HK-2 (cell line): Measurements from ENCODE around the gene UBE3C.
A peak's percentile ranks its signal among the peaks of the same experiment; 100 is the strongest.
"Not testable (repeated sequence)": the region's sequence is repeated elsewhere in the genome, so short reads cannot be mapped to it uniquely, and the experiment has no call there.

Experiments used
- DNase-seq: peaks from one replicate; pipeline ENCODE4 v3.0.0-alpha.2; 2018; ENCODE audit not compliant: unreplicated experiment

The UBE3C gene

DNA sequence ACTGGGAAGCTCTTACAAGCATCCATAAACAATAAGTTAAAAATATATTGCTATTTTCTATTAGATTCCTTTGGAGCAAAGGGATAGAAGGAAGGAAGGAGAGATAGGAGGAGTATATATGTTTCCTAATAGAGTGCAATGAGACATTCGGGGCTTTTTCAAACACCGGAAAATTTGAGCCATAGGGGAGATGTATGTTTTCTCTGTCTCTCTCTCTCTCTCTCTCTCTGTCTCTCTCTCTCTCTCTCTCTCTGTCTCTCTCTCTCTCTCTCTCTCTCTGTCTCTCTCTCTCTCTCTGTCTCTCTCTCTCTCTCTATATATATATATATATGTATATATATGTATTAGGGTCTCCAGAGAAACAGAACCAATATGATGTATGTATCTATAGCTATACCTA is 7.9 kb upstream of the UBE3C start:
- DNase-seq = not testable (repeated sequence)

- DNase-seq = no peak
Measured at GRCh38 chr7:157132796-157133195, 5.9 kb upstream of the UBE3C start.

GRCh38 chr7:157133304-157133703 is 5.4 kb upstream of the UBE3C start:
- DNase-seq = no peak

DNA sequence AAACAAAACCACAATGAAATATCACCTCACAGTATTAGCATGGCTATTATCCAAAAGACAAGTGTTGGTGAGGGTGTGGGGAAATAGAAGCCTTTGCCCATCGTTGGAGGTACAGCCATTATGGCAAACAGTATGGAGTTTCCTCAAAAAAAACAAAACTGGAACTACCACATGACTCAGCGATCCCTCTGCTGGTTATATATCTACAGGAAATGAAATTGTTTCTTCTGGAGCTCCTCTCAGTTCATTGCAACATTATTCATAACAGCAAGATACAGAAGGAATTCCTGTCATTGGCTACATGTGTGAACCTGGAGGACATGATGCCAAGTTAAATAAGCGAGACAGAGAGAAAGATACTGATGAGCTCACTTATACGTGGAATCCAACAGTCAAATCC is 2.4 kb upstream of the UBE3C start:
- no peak for DNase-seq

DNA sequence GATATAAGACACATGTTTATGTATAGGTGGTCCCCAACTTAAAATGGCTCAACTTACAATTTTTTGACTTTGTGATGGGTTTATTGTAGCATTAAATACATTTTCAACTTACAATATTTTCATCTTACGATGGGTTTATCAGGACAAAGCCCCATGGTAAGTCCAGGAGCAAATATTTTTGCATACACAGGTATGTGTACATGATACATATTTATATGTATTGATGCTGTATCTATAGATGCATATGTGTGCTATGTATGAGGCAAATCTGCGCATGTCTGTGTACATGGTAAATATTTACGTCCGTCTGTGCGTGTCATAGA is 664 bp upstream of the UBE3C start:
- DNase-seq = no peak

DNA sequence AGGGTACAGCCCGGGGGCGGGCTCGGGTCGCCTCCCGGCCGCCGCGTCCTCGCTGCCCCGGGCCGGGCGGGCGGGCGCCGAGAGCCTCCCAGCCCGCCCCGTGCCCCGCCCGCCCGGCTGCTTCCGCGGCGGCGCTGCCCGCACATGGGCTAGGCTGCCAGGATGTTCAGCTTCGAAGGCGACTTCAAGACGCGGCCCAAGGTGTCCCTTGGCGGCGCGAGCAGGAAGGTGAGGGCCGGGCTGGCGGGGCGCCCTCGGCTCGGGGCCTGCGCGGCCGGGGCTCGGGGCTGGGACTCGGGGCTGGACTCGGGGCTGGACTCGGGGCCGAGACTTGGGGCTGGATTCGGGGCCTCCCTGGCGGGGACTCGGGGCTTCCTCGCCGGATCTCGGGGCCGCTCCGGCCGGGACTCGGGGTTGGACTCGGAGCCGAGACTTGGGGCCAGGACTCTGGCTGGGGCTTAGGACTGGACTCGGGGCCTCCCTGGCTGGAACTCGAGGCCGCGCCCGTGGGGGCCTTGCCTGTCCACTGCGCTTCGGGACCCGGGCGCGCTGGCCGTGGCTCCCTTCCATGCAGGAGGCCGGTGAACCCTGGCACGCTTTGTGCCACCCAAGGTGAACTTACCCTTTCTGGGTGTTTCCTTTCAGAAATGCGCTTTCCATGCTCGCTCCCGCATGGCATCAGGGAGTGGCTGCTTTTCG is 534 bp downstream of the UBE3C start:
- DNase-seq = peak; percentile 33

DNA sequence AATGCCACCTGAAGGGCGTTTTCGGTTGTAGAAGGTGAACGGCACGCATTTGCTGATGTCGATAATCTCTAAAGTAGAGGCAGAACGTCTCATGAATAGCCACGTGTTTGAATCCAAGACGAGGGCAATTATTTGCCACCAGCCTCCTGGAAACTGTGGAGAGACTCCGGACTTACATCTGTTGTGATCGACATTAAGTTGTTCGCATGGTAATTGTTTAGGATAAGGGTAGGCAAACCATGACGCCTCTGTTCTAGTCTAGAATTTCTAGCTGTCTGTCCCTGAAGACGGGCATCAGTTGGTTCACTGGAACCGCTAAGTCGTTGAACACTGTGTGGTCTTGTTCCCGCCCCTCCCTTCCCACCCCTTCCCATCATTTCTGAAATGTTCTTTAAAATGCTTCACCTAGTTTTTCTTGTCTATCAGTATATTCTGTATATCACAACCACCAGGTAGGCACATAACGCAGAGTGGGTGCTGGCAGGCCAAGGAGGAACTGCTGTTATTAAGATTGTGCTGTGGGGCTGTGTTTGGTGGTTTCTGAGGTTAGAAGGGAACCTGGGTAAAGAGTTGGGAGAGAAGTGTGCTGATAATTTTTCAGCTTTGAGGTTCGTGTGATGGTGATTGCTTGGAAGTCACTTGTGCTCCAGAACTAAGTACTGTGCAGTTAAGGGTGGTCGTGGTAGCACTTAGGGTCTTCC is 1.2 kb downstream of the UBE3C start:
- DNase-seq = no peak

GRCh38 chr7:157140511-157140905 is 1.8 kb downstream of the UBE3C start:
- no peak for DNase-seq

- DNase-seq = no peak
Measured at GRCh38 chr7:157141525-157142060, 2.9 kb downstream of the UBE3C start.

DNA sequence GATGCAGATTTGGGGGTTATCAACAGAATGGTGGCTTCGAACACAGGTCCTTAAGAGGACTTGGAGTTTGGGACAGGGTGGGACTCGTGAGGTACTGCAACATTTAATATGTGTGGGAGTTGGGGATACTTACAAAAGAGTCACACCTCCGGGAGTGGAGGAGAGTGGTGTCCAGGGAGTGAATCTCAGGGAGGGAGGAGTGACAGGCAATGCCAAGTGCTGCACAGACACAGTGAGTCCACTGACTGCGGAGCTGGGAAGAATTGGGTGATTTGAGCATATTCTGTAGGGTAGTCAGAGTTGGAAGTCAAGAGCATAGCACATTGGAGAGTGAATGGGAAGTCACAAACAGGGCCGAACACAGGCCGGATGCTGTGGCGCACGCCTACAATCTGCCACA is 5.1 kb downstream of the UBE3C start:
- no peak for DNase-seq

DNA sequence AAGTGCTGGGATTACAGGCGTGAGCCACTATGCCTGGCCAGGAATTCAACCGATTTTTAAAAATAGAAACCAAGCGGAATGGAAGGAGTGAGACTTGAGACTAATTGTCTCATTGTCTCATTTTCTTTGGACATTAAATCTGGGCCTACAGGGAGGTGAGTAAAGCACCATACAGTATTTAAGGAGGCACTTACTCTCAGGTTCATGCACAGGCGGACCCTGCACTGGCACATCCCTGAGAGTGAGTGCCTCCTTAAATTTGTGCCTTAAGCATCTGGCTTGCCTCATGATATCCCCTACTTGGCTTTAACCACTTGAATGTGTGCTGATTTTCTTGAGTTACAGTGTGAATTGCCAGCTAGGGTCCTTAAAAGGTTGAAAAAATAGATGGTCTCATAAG is 10.6 kb downstream of the UBE3C start:
- no peak for DNase-seq

GRCh38 chr7:157150882-157151281 is 12.2 kb downstream of the UBE3C start:
- no peak for DNase-seq

DNA sequence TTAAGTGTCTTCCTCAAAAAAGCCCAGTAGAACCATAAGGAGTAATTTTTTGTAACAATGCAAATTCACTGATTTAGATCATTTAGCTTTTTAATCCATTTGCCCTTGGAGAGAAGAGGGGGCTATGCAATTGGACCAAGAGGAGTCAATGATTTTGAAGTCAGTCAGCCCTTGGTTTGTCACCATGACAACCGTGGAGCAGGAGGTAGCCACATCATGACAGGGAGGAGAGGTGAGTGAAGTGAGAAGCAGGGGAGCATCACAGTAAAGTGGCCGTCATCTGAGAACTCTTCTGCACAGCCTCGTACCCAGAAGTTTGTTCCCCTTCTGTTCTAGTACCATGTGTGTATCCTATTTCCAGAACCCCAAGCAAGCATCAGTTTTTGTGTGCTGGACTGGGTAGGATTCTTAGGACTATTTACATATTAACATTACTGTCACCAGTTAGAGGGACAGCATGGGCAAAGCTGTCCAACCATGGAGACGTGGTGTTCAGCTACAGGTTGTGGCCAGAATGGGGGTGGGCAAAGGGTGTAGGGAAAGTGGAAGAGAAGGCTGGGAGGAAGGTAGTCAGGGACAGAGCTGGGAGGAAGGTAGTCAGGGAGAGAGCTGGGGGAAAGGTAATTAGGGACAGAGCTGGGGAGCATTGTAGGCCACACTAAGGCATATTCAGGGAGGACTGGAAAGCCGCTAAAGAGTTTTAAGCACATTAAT is 13.1 kb downstream of the UBE3C start:
- no peak for DNase-seq

DNA sequence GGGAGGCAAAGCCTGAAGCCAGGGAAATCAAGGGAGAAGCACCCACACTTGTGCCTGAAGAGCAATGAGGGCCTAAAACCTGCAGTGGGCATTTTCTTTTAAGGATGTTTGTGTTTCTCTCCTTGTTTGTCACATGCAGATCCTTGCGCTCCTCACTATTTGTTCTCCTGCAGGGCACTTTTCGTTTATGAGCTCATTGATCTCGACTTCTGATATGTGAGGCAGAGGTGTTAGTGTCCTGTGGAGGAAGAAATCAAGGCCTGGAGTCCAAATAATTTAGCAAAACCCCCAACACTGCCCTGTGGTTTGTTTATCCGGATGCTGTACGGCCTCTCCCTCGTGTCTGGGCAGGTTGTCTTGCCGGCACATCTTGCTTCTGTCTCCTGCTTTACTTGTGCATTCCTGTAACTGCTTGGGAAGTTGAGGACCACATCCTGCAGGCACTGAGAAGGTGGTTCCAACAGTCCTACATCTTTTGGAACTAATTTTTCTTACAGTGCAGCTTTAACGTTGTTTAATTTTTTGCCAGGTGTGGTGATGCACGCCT is 13.7 kb downstream of the UBE3C start:
- DNase-seq = no peak

DNA sequence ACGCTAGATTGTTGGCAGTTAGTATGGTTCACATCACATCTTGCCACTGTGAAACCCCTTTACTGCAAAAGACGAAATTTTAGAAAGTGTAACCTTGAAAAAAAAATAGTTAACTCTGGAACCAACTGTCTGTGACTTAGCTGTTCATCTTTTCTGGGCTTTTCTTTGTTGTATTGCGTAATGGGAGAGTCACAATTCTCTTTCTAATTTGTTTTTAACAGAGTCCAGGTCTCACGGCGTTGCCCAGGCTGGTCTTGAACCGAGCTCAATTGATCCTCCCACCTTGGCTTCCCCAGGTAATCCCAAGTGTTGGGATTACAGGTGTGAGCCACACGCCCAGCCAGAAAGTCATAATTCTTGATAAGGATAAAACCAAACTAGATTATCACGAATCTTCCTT is 14.5 kb downstream of the UBE3C start:
- no peak for DNase-seq

- no peak for DNase-seq
Measured at GRCh38 chr7:157155959-157156358, 17.2 kb downstream of the UBE3C start.

DNA sequence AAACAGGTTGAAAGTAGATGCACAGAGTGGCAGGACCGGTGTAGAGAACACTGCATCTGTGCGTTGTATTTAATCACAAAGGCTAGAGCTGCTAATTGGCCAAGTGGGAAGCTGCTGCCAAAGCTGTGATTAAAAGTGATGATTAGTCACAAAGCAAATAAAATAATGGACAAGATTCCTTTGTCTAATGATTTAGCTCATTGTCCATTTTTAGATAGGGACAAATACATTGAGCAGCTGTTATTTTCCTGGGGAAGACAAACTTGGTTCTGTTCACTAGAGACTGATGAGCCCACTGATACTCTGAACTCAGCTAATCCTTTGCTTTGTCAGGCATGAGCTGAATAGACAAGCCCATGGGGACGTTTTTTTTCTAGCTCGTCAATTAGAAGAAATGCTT is 19.7 kb downstream of the UBE3C start:
- no peak for DNase-seq

GRCh38 chr7:157159537-157159936 is 20.8 kb downstream of the UBE3C start:
- DNase-seq = not testable (repeated sequence)

GRCh38 chr7:157160433-157160832 is 21.7 kb downstream of the UBE3C start:
- DNase-seq = no peak

DNA sequence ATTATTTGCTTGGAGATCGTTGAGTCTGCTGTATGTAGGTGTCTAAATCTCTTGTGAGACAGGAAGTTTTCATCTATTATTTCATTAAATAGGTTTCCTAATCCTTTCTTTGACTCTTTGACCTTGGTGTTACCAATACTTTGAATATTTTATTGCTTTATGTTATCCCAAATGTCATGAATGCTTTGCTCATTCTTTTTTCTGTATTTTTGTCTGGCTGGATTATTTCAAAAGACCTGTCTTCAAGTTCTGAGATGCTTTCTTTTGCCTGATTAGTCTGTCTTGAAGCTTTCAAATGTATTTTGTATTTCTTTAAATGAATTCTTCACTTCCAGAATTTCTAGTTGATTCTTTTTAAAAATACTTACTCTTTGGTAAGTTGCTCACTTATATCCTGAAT is 27.3 kb downstream of the UBE3C start:
- DNase-seq = no peak

GRCh38 chr7:157168571-157168970 is 29.8 kb downstream of the UBE3C start:
- DNase-seq = no peak

DNA sequence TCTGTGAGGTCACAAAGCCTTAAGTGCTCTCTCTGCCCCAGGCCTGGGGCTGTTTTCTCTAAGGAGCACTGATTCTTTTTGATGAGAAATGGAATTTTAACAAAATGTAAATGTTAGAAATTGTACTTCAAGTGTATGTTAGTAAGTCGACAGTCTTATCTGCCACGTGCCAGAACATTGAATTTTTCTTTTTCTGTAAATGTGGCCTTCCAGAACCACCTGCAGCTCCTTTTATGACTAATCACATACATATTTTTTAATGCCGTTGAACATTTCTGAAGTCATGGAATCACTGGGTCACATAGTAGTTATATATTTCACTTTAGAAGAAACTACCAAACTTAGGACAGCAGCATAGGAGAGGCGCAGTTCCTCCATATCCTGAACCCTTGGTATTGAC is 38.0 kb downstream of the UBE3C start:
- DNase-seq = no peak
